Pons (tissue), 1 donor: ENCODE results near the gene VPS13D.

Experiments
- DNase-seq: peaks from one replicate; pipeline ENCODE4 v3.0.0-alpha.2; 2016; ENCODE audit warnings: low spot score

VPS13D gene

DNA sequence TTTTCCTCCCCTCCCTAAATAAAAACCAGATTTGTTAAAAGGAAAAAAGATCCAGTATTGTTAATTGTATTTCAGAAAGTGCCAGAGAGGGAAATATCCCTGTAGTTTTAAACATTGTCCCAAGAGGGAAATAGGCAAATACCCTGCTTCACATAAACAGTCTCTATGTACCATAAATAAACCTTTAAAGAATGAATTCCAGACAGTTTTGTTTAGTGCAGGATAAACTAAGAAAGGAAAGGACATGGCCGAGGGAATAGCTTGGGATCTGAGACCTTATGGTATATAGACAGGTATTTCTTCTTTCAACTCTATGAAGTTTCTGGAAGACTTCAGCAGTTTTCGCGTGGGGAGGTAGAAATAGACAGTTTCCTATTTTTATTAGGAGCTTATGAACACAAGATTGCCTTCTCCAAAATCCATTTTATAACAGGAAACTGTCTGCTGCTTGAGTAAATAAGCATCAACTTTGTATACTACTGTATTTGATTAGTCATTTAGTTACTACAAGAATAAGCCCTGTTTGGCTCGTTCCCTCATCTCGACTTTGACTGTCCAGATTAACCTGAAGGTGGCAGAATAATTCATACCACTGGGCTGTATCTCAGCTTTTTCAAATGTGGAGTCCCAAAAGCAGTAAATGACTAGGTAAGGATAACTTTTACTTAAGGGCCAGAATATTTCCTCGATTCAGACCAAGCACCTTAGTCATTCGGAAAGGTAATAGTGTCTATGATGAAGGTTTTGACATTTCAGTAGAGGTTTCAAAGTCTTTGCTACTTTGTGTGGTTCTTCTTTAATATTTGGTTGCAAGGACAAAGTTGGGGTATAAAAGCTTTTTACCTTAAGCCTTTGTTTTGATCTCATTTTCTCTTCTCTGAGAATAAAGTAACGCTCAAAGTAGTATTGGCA, 177.5 kb downstream of the VPS13D start:
- DNase-seq = peak; percentile 67

- DNase-seq = no peak
Measured at GRCh38 chr1:12407962-12408454, 178.2 kb downstream of the VPS13D start.

GRCh38 chr1:12408662-12409061, 178.8 kb downstream of the VPS13D start:
- DNase-seq = peak; percentile 43

DNA sequence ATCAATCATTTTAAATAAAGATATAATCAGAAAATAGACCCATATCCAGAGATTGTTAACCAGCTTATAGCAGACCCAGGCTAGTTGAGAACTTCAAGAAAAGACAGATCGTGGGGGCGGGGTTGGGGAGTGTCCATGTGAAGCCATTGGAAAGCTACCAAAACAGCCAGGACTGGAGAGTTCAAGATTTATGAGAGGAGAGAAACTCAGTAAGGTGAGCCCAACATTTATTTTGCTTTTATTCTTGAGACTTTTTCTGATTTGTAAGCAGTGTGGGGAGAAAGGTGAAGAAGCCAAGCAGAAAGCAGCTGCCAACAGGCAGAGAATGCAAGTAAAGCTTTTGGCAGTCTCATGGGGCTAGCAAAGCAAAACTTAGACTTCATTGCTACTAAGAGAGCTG, 179.9 kb downstream of the VPS13D start:
- DNase-seq = no peak

DNA sequence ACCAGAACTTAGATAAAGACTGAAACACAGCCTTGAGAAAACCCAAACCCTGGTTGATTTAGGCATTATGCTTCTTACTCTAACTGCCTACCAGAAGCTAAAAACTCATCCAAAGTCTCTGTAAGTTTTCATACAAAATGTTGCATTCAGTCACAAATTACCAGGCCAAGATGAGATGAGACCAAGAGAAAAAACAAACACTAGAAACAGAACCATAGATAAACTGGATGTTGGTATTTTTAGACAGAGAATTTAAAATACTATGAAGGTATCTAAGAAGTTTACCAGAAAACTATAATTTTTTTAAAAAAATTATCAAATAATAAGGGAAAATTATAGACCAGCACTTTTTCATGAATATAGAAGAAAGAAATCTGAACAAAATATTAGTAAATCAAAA, 180.5 kb downstream of the VPS13D start:
- DNase-seq = no peak

DNA sequence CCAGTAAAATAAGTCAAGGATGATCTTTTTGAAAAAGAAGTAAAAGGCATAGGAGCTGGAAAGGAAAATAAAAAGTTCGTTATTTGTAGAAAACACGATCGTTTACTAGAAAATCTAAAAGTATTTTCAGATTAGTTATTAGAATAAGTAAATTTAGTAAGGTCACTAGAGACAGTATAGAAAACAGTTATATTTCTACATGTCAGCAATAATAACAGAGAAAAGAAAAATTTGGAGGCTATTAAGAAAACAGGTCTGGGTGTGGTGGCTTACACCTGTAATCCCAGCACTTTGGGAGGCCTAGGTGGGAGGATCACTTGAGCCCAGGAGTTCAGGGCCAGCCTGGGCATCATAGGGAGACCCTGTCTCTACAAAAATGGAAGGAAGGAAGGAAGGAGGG, 181.3 kb downstream of the VPS13D start:
- DNase-seq = no peak

DNA sequence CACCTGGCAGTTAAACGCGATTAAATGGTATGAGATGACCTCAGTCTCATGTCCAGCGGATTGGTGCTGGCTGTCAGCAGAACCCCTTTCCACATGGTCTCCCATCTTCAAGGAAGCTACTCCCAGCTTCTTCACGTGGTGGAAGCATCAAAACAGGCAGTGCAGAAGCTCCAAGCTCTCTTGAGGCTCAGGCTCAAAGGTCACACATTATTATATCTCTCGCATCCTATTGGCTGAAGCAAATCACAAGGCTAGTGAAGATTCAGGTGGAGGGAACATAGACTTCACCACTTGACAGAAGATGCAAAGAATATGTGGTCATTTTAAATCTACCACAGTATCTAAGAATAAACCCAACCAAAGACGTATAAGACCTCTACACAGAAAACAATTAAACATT, 181.9 kb downstream of the VPS13D start:
- DNase-seq = no peak

- DNase-seq = no peak
Measured at GRCh38 chr1:12412439-12412838, 182.6 kb downstream of the VPS13D start.

DNA sequence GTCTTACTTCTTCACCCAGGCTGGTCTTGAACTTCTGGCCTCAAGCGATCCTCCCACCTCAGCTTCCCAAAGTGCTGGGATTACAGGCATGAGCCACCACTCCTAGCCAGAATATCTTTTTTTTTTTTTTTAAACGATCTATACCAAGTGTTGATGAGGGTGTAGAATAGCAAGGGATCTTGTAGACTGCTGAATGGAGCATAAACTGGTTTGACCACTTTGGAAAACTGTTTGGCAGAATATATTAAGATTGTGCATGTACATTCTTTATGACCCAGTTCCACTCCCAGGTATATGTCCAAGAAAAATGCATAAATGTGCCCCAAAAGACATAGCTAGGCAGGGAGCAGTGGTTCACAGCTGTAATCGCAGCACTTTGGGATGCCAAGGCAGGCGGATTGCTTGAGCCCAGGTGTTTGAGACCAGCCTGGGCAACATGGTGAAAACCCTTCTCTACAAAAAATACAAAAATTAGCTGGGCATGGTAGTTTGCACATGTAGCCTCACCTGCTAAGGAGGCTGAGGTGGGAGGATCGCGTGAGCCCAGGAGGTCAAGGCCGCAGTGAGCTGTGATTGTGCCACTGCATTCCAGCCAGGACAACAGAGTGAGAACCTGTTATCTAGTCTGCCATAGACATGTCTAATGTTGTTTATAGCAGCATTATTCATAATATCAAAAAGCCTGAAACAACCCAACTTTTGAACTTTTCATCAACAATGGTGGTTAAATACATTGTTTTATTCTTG, 184.0 kb downstream of the VPS13D start:
- no peak for DNase-seq

DNA sequence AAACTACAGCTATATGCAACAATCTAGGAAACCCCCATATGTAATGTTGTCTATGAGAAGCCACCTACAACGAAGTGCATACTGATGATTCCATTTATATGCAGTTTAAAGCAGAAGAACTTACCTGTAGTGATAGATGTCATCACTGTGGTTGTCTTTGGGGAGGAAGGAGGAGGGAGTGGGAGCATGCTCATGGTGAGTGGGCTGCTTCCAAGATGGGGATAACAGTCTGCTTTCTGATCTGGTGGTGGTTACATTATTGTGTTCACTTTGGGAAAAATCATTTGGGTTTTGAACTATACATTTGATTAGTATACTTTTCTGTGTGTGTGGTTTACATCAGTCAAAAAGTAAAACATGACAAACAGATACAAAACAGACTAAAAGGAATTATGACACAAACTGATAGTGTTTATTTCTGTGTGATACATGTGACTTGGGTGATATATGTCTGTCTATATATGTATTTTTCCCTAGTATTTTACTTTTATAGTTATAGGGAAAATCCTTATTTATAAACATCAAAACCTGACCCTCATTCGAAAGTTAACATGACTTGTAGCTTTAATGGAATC, 184.7 kb downstream of the VPS13D start:
- no peak for DNase-seq

- DNase-seq = no peak
Measured at GRCh38 chr1:12415038-12415466, 185.2 kb downstream of the VPS13D start.

DNA sequence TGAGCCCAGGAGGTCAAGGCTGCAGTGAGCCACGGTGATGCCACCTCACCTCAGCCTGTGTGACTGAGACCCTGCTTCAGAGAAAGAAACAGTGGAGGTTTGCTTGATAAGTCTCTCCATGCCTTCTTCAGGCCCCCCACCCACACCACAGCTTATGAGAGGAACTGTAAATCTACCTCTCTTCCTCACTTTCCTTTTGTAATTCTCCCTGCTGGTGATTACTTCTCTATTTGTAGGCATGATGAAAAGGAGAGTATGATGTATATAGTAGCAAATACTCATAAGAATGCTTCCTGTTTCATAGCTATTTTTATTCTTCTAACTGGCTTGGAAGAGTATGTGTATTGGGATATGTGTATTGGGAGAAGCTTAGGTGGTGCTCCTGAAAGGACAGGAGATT, 186.3 kb downstream of the VPS13D start:
- DNase-seq = no peak

DNA sequence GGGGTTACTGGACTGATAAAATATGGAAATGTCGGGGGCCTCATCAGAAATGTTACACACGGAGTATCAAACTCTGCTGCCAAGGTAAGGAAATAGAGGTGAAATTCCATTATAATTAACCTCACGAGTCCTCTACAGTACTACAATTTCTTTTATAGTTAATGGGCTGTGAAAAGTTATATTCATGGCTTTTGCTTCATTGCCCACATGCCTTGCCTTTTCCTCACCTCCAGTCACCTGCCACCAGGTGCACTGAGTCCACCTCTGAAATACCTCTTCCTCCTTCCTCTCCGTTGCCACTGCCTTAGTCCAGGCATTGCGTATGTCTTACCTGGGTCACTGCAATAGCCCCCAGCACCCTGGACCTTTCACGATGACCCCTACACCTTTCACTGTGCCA, 186.9 kb downstream of the VPS13D start:
- DNase-seq = no peak

DNA sequence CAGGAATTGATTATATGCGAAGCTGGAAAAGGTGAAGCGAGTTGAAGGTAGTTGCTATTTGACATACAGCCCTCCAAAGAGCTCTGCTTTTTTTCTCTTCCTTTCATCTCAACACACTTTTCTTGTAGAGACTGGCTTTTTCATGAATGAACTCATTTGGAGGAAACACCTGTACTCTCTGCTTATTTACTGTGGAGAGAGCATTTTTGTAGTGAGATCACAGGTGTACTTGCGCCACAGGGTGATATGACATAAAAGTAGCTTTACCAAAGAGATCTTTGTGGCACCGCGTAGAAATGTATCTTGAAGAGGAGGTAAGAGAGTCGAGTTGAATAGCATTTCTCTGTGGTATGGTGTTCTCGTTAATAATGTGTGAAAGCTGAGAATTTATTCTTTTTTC, 187.6 kb downstream of the VPS13D start:
- no peak for DNase-seq

DNA sequence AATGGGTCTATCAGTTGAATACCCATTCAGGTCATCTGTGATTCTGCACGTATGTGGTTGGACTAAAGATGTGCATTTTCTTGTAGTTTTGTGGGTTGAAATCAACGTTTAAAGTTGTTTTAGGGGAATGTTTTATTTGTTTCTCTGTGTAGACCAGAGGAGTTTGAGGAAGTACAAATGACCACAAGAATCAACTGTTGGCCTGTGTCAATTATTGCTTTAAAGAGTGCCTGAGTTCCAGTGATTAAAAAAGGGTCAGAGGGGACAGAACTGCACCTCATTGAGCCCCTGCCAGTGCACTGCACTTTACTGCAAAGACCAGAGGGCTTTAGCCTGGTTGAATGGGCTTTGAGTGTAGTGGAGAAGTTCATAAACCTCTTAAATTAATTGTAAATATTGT, 190.3 kb downstream of the VPS13D start:
- DNase-seq = no peak

- DNase-seq = no peak
Measured at GRCh38 chr1:12422488-12422887, 192.7 kb downstream of the VPS13D start.

DNA sequence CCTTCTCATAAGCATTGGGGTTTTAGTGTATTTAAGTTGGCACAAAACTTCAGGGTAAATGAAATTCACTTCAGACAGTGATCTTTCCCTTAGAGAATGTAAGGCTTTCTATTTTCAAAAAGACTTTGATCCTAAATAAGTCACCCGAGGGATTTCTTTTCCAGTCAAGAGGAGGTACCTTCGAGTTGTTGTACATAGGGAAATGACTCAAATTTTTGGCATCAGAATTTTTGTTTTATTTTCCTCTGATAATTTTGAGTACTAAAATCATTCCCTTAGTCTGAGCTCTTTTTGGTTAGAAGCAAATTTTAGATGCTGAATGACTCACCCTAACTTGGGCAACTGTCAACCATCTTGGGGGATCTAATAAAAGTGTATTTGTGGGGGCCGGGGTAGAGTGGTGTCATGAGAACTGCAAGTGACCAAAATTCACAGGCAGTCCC, 194.3 kb downstream of the VPS13D start:
- DNase-seq = no peak

GRCh38 chr1:12424793-12425192, 195.0 kb downstream of the VPS13D start:
- no peak for DNase-seq

GRCh38 chr1:12426030-12426429, 196.2 kb downstream of the VPS13D start:
- no peak for DNase-seq

DNA sequence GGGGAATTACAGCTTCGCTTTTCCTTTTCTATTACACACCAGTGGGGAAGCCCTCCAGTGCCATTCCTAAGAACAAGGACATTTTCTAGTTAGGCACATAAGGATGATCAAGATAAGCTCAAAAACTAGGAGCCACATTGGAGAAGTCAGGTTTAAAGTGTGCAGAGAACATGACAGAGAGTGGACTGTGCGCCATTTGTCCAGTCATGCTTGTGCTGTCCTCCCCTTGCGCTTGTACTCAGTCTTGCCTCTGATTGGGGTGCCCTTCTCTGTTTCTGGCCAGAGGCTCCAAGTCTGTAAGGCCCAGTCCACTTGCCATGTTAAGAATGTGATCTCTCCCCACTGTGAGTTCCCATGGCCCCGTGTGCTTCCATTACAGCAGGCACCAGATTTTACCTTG, 198.5 kb downstream of the VPS13D start:
- DNase-seq = no peak

- DNase-seq = no peak
Measured at GRCh38 chr1:12430525-12430924, 200.7 kb downstream of the VPS13D start.

DNA sequence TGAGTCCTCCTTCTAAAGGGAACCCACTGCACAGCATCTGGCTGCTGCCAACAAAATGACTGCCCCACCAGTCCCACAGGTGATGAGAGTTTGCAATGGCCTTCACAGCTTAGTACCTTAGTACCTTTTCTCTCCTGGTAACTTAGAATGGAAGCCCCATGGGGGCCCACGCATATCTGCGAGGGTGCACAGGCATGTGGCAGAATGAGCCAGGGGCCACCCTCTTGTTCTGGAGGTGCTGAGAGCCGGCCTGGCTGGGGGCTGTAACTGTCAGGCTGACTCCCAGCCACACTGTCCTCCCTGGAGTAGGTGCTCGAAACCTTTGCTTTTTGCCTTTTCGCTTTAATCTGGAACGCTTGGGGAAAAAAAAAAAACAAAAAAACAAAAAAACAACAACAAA, 203.1 kb downstream of the VPS13D start:
- no peak for DNase-seq
